Measurements from ENCODE around the gene SCGB1D1.

SCGB1D1 gene, protein sequence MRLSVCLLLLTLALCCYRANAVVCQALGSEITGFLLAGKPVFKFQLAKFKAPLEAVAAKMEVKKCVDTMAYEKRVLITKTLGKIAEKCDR

DNA sequence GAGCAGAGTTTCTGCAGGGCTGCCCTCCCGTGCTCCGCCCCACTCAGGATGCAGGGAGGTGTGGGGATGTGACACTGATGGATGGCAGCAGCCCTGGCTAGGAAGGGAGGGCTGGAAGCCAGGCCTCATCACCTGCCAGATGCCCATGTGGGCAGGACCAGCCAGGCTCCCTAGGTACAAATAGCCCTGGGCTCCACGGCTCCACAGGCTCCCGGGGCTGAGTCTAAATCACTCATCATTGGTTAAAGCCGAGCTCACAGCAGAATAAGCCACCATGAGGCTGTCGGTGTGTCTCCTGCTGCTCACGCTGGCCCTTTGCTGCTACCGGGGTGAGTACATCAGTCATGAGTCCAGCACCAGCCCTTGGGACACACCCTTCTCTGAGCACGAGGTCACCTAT lies at the start of gene SCGB1D1:
SCGB1D1 (plus strand) TSS at position 206 of the 400 bp plus-strand sequence; CDS start at position 275, 69 bp downstream.
- DNase-seq, result no peak
- no peak for TF ChIP-seq POLR2A (IDR thresholded peaks at IDR 0.05; ENCODE audit: low read length)
- TF ChIP-seq GATA1 (IDR thresholded peaks at IDR 0.05; ENCODE audit: low read depth, low read length), result no peak

DNA sequence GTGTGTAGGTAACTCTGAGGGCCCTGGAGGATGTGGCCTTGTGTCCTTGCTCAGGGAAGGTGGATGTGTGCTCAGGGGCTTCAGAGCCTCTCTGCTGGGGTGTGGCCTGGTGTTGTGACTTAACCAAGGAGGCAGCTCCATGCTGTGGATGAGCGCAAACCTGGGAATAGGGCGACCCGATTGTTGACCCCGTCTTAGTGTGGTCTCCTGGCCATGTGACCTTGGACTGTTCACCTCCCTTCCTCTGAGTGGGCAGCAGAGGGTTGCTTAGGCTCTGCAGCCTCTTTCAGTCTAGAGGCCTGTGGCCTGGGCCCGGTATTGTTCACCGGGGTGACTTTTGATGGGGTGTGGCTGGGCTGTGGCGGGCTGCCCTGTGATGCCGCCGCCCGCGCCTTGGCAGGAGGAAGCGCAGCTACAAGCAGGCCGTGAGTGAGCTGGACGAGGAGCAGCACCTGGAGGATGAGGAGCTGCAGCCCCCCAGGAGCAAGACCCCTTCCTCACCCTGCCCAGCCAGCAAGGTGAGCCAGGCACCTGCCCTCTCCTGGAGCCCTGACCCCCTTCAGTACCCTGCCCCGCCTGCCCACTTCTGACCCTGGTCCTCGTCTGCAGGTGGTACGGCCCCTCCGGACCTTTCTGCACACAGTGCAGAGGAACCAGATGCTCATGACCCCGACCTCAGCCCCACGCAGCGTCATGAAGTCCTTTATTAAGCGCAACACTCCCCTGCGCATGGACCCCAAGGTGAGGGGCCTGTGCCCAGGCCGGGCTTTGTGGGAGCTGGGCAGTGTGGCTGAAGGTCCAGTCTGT lies 49.5 kb upstream of the SCGB1D1 start:
- DNase-seq, result no peak
- TF ChIP-seq POLR2A (IDR thresholded peaks at IDR 0.05; ENCODE audit: low read length) (no peak), GATA1 (IDR thresholded peaks at IDR 0.05; ENCODE audit: low read depth, low read length) (no peak)

DNA sequence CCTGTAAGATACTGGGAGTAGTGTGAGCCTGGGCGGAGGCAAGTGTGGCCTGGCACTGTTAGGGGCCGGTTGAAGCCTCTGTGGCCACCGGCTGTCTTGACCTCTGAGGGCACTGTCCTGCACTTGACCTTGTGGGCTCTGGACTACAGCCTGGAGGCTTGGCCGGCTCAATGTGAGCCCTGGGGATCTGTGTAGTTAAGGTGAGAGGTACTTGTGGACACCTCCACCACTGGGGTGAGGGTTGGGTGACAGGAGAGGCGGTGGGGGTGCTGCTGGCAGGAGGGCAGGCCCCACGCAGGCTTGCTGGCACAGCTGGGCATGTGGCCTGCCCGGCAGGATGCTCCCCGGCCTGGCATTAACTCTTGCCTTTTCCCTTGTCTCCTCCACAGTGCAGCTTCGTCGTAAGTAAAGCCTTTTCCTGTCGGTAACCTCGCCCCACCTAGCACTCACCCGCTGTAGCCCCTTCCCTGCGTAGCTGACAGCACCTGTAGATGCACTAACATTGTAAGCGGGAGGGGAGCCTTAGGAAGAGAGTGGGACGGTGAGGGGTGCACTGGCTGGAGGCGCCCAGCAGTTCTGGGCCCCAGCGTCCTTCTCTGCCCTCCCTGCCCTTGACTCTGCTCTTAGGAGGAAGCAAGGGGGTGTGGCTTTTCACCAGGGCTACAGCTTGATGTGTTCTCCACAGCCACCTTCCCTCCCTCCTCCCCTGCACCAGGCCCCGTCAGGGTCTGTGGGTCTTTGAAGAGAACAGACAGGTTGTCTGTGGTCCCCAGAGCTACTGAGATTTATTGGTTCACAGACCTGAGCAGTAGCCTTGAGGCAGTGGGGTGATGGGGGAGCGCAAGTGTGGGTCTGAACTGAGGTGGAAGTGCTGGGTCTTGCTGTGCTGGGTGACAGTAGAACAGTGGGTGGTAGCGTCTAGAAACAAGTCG lies 48.6 kb upstream of the SCGB1D1 start:
- TF ChIP-seq POLR2A (IDR thresholded peaks at IDR 0.05; ENCODE audit: low read length), result no peak
- TF ChIP-seq GATA1 (IDR thresholded peaks at IDR 0.05; ENCODE audit: low read depth, low read length), result no peak
- DNase-seq, result no peak

DNA sequence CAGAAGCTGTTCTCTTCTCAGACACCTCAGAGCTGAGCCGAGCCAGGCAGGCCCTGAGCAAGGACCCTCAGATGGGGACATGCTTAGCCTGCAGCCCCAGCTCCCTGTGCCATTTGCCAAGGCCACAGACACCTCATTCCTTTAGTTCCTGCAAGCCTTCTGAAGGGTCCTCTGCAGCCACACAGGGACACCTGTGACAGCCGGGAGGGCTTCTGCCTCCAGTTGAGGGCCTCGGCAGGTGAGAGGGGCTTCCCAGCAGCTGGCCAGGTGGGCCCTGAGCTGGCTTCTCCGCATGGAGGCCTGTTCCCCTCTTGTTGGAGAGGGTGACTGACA lies 48.0 kb upstream of the SCGB1D1 start:
- DNase-seq, result no peak
- TF ChIP-seq GATA1 (IDR thresholded peaks at IDR 0.05; ENCODE audit: low read depth, low read length) (no peak), POLR2A (IDR thresholded peaks at IDR 0.05; ENCODE audit: low read length) (no peak)

DNA sequence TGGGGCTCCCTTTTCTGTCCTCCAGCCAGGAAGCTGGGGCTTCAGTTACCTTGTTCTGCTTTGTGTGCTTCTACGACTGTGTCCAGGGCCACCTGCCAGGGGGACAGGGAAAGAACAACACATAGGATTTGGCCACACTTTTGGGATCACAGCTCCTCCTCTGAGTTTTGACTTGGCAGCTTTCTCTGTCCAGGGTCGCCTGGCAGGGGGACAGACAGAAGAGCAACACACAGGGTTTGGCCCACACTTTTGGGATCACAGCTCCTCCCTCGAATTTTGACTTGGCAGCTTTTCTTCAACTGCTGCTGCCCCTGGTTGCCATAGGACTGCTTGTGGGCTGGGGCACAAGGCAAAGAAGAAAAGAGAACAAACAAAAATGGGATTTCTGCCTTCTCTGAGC lies 47.1 kb upstream of the SCGB1D1 start:
- no peak for DNase-seq
- TF ChIP-seq POLR2A (IDR thresholded peaks at IDR 0.05; ENCODE audit: low read length), result no peak
- TF ChIP-seq GATA1 (IDR thresholded peaks at IDR 0.05; ENCODE audit: low read depth, low read length), result no peak

DNA sequence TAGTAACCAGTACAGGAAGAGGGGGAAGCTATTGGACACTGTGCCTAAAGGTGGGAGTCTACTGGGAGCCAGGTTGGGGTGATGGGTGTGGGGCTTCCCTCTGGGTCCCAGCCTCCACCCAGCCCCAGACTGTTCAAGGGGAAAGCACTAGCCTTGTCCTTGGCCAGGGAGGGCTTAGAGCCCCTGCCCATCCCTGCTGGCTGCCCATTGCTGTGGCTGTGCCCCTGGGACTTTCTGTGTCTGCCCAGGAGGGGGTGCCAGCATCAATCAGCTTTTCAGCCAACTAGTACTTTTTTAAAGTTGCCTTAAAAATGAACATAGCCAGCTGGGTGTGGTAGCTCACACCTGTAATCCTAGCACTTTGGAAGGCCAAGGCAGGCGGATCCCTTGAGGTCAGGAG lies 46.3 kb upstream of the SCGB1D1 start:
- TF ChIP-seq GATA1 (IDR thresholded peaks at IDR 0.05; ENCODE audit: low read depth, low read length) (no peak), POLR2A (IDR thresholded peaks at IDR 0.05; ENCODE audit: low read length) (no peak)

DNA sequence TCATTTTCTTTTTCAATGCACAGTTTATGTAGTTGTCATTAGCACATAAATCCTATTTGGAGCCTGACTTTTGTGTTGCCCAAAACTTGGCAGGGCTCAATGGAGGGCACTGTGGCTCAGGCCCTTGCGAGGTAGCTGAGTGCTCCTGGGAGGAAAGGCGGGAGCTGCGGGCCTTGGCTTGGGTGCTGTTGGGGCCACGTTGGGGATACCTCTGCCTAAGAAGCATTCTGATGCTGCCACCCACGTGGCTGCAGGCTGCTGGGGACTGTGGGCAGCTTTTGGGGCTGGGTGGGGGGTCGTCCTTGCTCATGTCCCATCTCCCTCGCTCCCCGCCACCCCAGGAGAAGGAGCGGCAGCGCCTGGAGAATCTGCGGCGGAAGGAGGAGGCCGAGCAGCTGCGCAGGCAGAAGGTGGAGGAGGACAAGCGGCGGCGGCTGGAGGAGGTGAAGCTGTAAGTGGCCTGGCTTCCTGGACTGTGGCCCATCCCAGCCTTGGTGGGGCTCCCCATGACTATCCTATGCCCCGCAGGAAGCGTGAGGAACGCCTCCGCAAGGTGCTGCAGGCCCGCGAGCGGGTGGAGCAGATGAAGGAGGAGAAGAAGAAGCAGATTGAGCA lies 45.3 kb upstream of the SCGB1D1 start:
- no peak for DNase-seq
- TF ChIP-seq GATA1 (IDR thresholded peaks at IDR 0.05; ENCODE audit: low read depth, low read length), result no peak

More for the DNA sequence above, 46.3 kb upstream of the SCGB1D1 start:
- DNase-seq, result no peak

DNA sequence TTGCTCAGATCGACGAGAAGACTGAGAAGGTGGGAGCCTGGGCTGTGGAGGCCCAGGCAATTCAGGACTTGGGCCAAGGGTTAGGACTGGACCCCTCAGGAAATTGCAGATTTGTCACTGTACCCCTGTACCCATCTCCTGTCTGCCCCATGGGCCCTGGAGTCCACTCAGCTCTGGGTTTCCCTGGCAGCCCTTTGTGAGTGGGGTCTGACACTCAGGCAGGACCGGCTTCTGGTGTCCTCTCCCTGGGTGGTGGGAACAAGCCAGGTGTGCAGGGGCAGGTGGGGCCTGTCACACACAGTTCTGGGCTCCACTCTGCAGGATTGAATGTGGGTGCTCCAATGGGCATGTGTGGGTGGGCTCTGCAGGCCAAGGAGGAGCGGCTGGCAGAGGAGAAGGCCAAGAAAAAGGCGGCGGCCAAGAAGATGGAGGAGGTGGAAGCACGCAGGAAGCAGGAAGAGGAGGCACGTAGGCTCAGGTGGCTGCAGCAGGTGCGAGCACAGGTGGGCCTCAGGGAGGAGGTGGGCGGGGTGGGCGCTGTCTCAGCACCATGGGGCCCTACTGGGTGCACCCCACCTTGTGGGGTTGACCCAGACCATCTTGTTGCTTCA lies 44.6 kb upstream of the SCGB1D1 start:
- TF ChIP-seq POLR2A (IDR thresholded peaks at IDR 0.05; ENCODE audit: low read length) (no peak), GATA1 (IDR thresholded peaks at IDR 0.05; ENCODE audit: low read depth, low read length) (no peak)
- no peak for DNase-seq

DNA sequence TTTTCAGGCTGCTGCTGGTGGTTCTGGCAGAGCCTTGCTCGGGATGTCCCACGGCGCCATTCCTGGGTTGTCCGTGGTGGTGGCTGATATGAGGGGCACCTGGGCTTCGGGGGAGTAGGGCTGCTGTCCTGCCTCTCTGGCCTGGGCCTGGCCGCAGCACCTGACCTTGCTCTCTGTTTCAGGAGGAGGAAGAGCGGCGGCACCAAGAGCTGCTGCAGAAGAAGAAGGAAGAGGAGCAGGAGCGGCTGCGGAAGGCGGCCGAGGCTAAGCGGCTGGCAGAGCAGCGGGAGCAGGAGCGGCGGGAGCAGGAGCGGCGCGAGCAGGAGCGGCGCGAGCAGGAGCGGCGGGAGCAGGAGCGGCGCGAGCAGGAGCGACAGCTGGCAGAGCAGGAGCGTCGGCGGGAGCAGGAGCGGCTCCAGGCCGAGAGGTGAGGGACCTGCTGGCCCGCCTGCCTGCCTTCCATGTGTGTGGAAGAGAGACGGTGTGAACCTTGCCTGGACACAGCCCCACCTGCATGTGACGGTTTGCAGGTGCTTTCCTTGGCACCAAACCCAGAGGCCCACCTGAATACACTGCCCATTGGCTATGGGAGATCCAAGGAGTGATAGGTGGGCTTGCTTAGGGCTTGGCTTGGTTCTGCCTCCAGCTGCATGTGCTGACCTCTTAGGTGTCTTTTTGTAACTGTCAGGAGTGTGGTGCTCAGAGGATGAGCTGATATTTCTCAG lies 43.4 kb upstream of the SCGB1D1 start:
- DNase-seq, result no peak
- TF ChIP-seq GATA1 (IDR thresholded peaks at IDR 0.05; ENCODE audit: low read depth, low read length) (no peak), POLR2A (IDR thresholded peaks at IDR 0.05; ENCODE audit: low read length) (no peak)

DNA sequence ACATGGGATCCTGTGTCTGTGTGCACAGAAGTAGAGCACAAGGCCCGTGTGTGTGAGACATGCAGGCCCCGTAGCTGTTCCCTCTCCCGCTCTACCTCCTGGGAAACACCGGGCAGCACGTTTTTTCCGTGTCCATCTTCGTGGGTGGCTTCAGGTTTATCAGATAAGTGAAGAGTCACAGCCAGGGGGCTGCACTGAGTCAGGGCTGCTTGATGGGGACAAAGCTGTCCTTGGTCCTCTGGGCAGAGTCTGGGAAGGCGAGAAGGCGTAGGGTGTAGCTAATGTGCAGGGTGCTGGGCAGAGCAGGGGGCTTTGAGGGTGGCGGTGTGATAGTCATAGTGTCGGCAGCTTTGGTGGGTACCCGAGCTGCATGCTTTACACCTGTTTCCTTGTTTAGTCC lies 42.5 kb upstream of the SCGB1D1 start:
- no peak for TF ChIP-seq GATA1 (IDR thresholded peaks at IDR 0.05; ENCODE audit: low read depth, low read length)
- no peak for TF ChIP-seq POLR2A (IDR thresholded peaks at IDR 0.05; ENCODE audit: low read length)
- no peak for DNase-seq

DNA sequence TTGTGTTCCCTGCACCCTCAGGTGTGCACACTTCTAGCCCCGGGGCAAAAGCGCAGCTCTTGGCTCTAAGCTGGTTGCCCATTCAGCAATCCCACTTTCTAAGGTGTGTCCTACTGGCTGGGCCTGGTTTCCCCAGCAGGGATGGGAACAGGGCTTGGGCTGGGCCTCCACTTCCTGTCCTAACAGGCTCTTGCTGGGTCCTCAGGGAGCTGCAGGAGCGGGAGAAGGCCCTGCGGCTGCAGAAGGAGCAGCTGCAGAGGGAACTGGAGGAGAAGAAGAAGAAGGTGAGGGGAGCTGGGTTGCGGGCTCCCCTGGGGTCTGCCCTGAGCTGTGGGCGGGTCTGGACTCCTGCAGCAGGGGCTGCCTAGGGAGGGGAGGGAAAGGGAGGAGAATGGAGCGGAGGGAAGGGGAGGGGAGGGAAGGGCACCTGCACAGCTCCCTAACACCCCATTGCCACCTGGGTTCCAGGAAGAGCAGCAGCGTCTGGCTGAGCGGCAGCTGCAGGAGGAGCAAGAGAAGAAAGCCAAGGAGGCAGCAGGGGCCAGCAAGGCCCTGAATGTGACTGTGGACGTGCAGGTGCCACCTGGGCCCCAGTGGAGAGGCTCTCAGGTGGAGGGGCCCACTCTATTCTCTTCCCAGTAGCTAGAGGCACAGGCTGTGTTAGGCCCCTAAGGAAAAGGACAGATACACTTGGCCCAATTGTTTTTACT lies 41.6 kb upstream of the SCGB1D1 start:
- TF ChIP-seq GATA1 (IDR thresholded peaks at IDR 0.05; ENCODE audit: low read depth, low read length) (no peak), POLR2A (IDR thresholded peaks at IDR 0.05; ENCODE audit: low read length) (no peak)
- no peak for DNase-seq

Measured in erythroblast (primary cell).